Panc1 (cell line): ENCODE data around the gene SH3GL1. TPM values are rescaled to one million over a fixed set of nuclear protein-coding genes. Genes with fewer than 3 reads are reported as not detected.

Experiments used
- ATAC-seq: fragments of 200-7000 bp; cut with Tn5 transposase; 2 replicates; pipeline ENCODE4 v1.9.1; 2020; ENCODE audit warnings: mild to moderate bottlenecking, moderate library complexity
- BruUV-seq: library from RNA; stranded (reverse); fragments of 400-500 nt; replicated peaks from 2 replicates; lab custom pipeline; 2021; lab: Mats Ljungman, UMichigan
- CTCF ChIA-PET: fragments of 300-600 bp; sonication (Branson Sonifier 250); formaldehyde crosslinking; loops from one replicate; lab custom pipeline; 2022; ENCODE audit warnings: antibody characterized with exemption; lab: Charles Lee
- POLR2A ChIA-PET: fragments of 300-600 bp; sonication (Branson Sonifier 250); formaldehyde crosslinking; loops from one replicate; lab custom pipeline; 2022; ENCODE audit warnings: antibody characterized with exemption; lab: Charles Lee
- DNase-seq: peaks from one replicate; pipeline ENCODE4 v3.0.0-alpha.2; 2010; ENCODE audit warnings: low read depth, low spot score
- H3K27ac ChIP-seq: 2 replicates; pipeline ENCODE4 v1.5.1; 2011; ENCODE audit warnings: mild to moderate bottlenecking, low read length, inconsistent platforms
- H3K27me3 ChIP-seq: fragments of 200-500 bp; sonication (Bioruptor generic); 2 replicates; pipeline ENCODE4 v1.6.0; 2014; ENCODE audit warnings: low read length, inconsistent platforms; ENCODE audit not compliant: control insufficient read depth, insufficient read depth
- H3K36me3 ChIP-seq: fragments of 200-500 bp; sonication (Bioruptor generic); 2 replicates; pipeline ENCODE4 v1.5.1; 2014; ENCODE audit warnings: inconsistent platforms, mild to moderate bottlenecking, low read length, moderate library complexity; ENCODE audit not compliant: control insufficient read depth, insufficient read depth
- H3K4me1 ChIP-seq: 2 replicates; pipeline ENCODE4 v1.5.1; 2011; ENCODE audit warnings: inconsistent platforms, mild to moderate bottlenecking, low read length, moderate library complexity; ENCODE audit not compliant: control insufficient read depth, insufficient read depth
- H3K4me3 ChIP-seq, 2 experiments: 2 replicates each; pipeline ENCODE4 v1.5.1; 2011 to 2012; ENCODE audit warnings: low read depth in 2 of 2, low read length in 2 of 2, mild to moderate bottlenecking in 2 of 2, inconsistent platforms in 1 of 2, moderate library complexity in 1 of 2
- H3K9me3 ChIP-seq: fragments of 200-500 bp; sonication (Bioruptor generic); 2 replicates; pipeline ENCODE4 v1.5.1; 2014; ENCODE audit warnings: low read depth, mild to moderate bottlenecking, inconsistent platforms, low read length, moderate library complexity; ENCODE audit not compliant: control insufficient read depth, insufficient read depth
- CTCF ChIP-seq: fragments of 450-650 bp; IDR thresholded peaks from 2 replicates; pipeline ENCODE4 v1.5.1; 2017; ENCODE audit warnings: mild to moderate bottlenecking
- POLR2AphosphoS5 ChIP-seq: IDR thresholded peaks from 2 replicates; pipeline ENCODE4 v1.6.1; 2012; ENCODE audit warnings: mild to moderate bottlenecking, low read depth, low read length, moderate library complexity
- REST ChIP-seq, 2 experiments: IDR thresholded peaks; 2 replicates each; pipeline ENCODE4 v1.6.1; 2011 to 2012; ENCODE audit warnings: low read depth in 2 of 2, control low read depth in 1 of 2, low read length in 1 of 2, mild to moderate bottlenecking in 1 of 2, moderate library complexity in 1 of 2; ENCODE audit not compliant: insufficient read depth in 1 of 2
- SIN3A ChIP-seq: IDR thresholded peaks from 2 replicates; pipeline ENCODE4 v1.6.1; 2012; ENCODE audit warnings: low read depth, mild to moderate bottlenecking, low read length, moderate library complexity, borderline replicate concordance; ENCODE audit not compliant: insufficient read depth
- TCF7L2 ChIP-seq: IDR thresholded peaks from 2 replicates; pipeline ENCODE4 v1.6.1; 2011; ENCODE audit warnings: mild to moderate bottlenecking, low read depth, low read length, inconsistent platforms
- in situ Hi-C: cut with HindIII; loops from 2 replicates; pipeline ENCODE4 v1.10.0; 2016; ENCODE audit warnings: low sequenced_read_pairs, low pct_unique_long_range_greater_than_20kb
- intact Hi-C: fragments of 100-400 bp; cut with micrococcal nuclease; formaldehyde crosslinking; loops from one replicate; pipeline ENCODE4 v1.10.0; 2022; ENCODE audit not compliant: unreplicated experiment
- total RNA-seq: library from RNA; stranded (reverse); gene quantifications from one replicate; pipeline ENCODE4 v1.2.1, GENCODE V29; 2021; ENCODE audit not compliant: unreplicated experiment

The SH3GL1 gene
- total RNA-seq, 1 experiment from 2014 or later = 57.1 TPM

GRCh38 chr19:4316956-4317355 is 83.4 kb downstream of the SH3GL1 start:
- CTCF ChIA-PET = no interaction called here
- no peak overlapping the region for H3K27ac ChIP-seq
- intact Hi-C loops = no loop called here
- no peak for ATAC-seq
- no peaks in the 10 kb centered on the region for H3K4me1 ChIP-seq
- no peaks in the 10 kb centered on the region for H3K36me3 ChIP-seq
- H3K9me3 ChIP-seq = no peaks in the 10 kb centered on the region
- no peak for DNase-seq
- no peak overlapping the region for H3K4me3 ChIP-seq
- TF ChIP-seq CTCF = no peak
- no peak for TF ChIP-seq SIN3A
- TF ChIP-seq REST (IDR thresholded peaks at IDR 0.05; ENCODE audit: insufficient read depth in 1 of 2, low read depth in 2 of 2, low read length in 1 of 2) = no peak
- no peak for TF ChIP-seq TCF7L2
- TF ChIP-seq POLR2AphosphoS5 = no peak
- in situ Hi-C loops = no loop called here
- no TSS peak for BruUV-seq
- POLR2A ChIA-PET = no interaction called here
- no peaks in the 10 kb centered on the region for H3K27me3 ChIP-seq

GRCh38 chr19:4313847-4314490 is 86.4 kb downstream of the SH3GL1 start:
- H3K4me1 ChIP-seq = no peaks in the 10 kb centered on the region
- H3K27me3 ChIP-seq = no peaks in the 10 kb centered on the region
- ChIA-PET POLR2A (no interaction called here), CTCF (no interaction called here)
- no peak overlapping the region for H3K27ac ChIP-seq
- intact Hi-C loops (no loop called here), in situ Hi-C loops (no loop called here)
- BruUV-seq = no TSS peak
- H3K36me3 ChIP-seq = no peaks in the 10 kb centered on the region
- H3K4me3 ChIP-seq = no peak overlapping the region
- DNase-seq = no peak
- H3K9me3 ChIP-seq = no peaks in the 10 kb centered on the region
- no peak for TF ChIP-seq CTCF
- no peak for TF ChIP-seq REST (IDR thresholded peaks at IDR 0.05; ENCODE audit: insufficient read depth in 1 of 2, low read depth in 2 of 2, low read length in 1 of 2)
- TF ChIP-seq SIN3A = no peak
- TF ChIP-seq POLR2AphosphoS5 = no peak
- TF ChIP-seq TCF7L2 = no peak
- ATAC-seq = no peak
